Measurements from ENCODE around the gene GPATCH1. TPM values are rescaled to one million over a fixed set of nuclear protein-coding genes. Genes with fewer than 3 reads are reported as not detected.

The GPATCH1 gene
- total RNA-seq, 1 experiment from 2014 or later = 34.7 TPM

GRCh38 chr19:33096005-33096404 lies 15.0 kb downstream of the GPATCH1 start:
- POLR2A ChIA-PET = no interaction called here
- no TSS peak for BruUV-seq (replicated peaks)
- CTCF ChIA-PET = no interaction called here
- DNase-seq (ENCODE audit: low read depth, low spot score) (no peak), ATAC-seq (no peak)
- in situ Hi-C loops (cut with HindIII; ENCODE audit: low pct_unique_long_range_greater_than_20kb, low sequenced_read_pairs) = no loop called here
- no peaks in the 10 kb centered on the region for H3K27me3 ChIP-seq (ENCODE audit: control insufficient read depth, insufficient read depth, low read length)
- 0 out of 2 replicates have a peak overlapping the region, but pooled peaks have one; percentile 13 for H3K27ac ChIP-seq (ENCODE audit: low read length)
- H3K36me3 ChIP-seq (ENCODE audit: control insufficient read depth, insufficient read depth, low read length) = peaks cover 29% of the 10 kb centered on the region
- H3K4me3 ChIP-seq (ENCODE audit: low read depth in 2 of 2, low read length in 2 of 2) = no peak overlapping the region
- H3K4me1 ChIP-seq (ENCODE audit: control insufficient read depth, insufficient read depth, low read length) = peaks cover 14% of the 10 kb centered on the region
- H3K9me3 ChIP-seq (ENCODE audit: control insufficient read depth, insufficient read depth, low read depth, low read length) = no peaks in the 10 kb centered on the region
- intact Hi-C loops (cut with micrococcal nuclease; ENCODE audit: unreplicated experiment) = no loop called here
- no peak for TF ChIP-seq REST (IDR thresholded peaks at IDR 0.05; ENCODE audit: insufficient read depth in 1 of 2, low read depth in 2 of 2, low read length in 1 of 2)
- no peak for TF ChIP-seq SIN3A (IDR thresholded peaks at IDR 0.05; ENCODE audit: borderline replicate concordance, insufficient read depth, low read depth, low read length)
- no peak for TF ChIP-seq CTCF (IDR thresholded peaks at IDR 0.05)
- no peak for TF ChIP-seq POLR2AphosphoS5 (IDR thresholded peaks at IDR 0.05; ENCODE audit: low read depth, low read length)
- TF ChIP-seq TCF7L2 (IDR thresholded peaks at IDR 0.05; ENCODE audit: low read depth, low read length) = no peak

- CTCF ChIA-PET = interaction anchor here (0.6 kb wide), 1 partner anchor 79 kb away, joined by 3 read pairs; no protein-coding TSS in a partner anchor
- peak overlapping the region; percentile 48 for H3K27ac ChIP-seq (ENCODE audit: low read length)
- H3K27me3 ChIP-seq (ENCODE audit: control insufficient read depth, insufficient read depth, low read length) = no peaks in the 10 kb centered on the region
- peaks cover 40% of the 10 kb centered on the region for H3K36me3 ChIP-seq (ENCODE audit: control insufficient read depth, insufficient read depth, low read length)
- H3K9me3 ChIP-seq (ENCODE audit: control insufficient read depth, insufficient read depth, low read depth, low read length) = no peaks in the 10 kb centered on the region
- POLR2A ChIA-PET = no interaction called here
- in situ Hi-C loops (cut with HindIII; ENCODE audit: low pct_unique_long_range_greater_than_20kb, low sequenced_read_pairs) (no loop called here), intact Hi-C loops (cut with micrococcal nuclease; ENCODE audit: unreplicated experiment) (no loop called here)
- BruUV-seq (replicated peaks) = TSS peak; percentile 26
- H3K4me3 ChIP-seq (ENCODE audit: low read depth in 2 of 2, low read length in 2 of 2) = no peak overlapping the region
- TF ChIP-seq TCF7L2 (IDR thresholded peaks at IDR 0.05; ENCODE audit: low read depth, low read length) = no peak
- TF ChIP-seq SIN3A (IDR thresholded peaks at IDR 0.05; ENCODE audit: borderline replicate concordance, insufficient read depth, low read depth, low read length) = no peak
- TF ChIP-seq POLR2AphosphoS5 (IDR thresholded peaks at IDR 0.05; ENCODE audit: low read depth, low read length) = no peak
- no peak for TF ChIP-seq REST (IDR thresholded peaks at IDR 0.05; ENCODE audit: insufficient read depth in 1 of 2, low read depth in 2 of 2, low read length in 1 of 2)
- no peak for TF ChIP-seq CTCF (IDR thresholded peaks at IDR 0.05)
- DNase-seq (ENCODE audit: low read depth, low spot score) (peak; percentile 95), ATAC-seq (peak; percentile 66)
- peaks cover 15% of the 10 kb centered on the region for H3K4me1 ChIP-seq (ENCODE audit: control insufficient read depth, insufficient read depth, low read length)
These were observed 17.1 kb downstream of the GPATCH1 start for GRCh38 chr19:33098055-33098534.
